GM18519 (cell line): ENCODE results near the gene TMEM38A.

ENCODE experiments used
- ATAC-seq: cut with Tn5 transposase; IDR thresholded peaks from one replicate; pipeline ENCODE4 v1.9.1; 2021; ENCODE audit warnings: mild to moderate bottlenecking, moderate library complexity; ENCODE audit not compliant: unreplicated experiment, low FRiP score

Gene TMEM38A

GRCh38 chr19:16660763-16661479 is at the start of gene TMEM38A:
TSS of gene TMEM38A (plus strand) at chr19:16661139. CDS start at chr19:16661218, 79 bp downstream.
- no peak for ATAC-seq

- no peak for ATAC-seq
Measured at GRCh38 chr19:16612636-16613035, 48.3 kb upstream of the TMEM38A start.

GRCh38 chr19:16613841-16614240 is 47.1 kb upstream of the TMEM38A start:
- no peak for ATAC-seq

GRCh38 chr19:16614941-16615340 is 46.0 kb upstream of the TMEM38A start:
- ATAC-seq: no peak

GRCh38 chr19:16615808-16616207 is 45.1 kb upstream of the TMEM38A start:
- no peak for ATAC-seq

- ATAC-seq: no peak
Measured at GRCh38 chr19:16618248-16618647, 42.7 kb upstream of the TMEM38A start.

- no peak for ATAC-seq
Measured at GRCh38 chr19:16619457-16619856, 41.5 kb upstream of the TMEM38A start.

- ATAC-seq: no peak
Measured at GRCh38 chr19:16620018-16620417, 40.9 kb upstream of the TMEM38A start.

- no peak for ATAC-seq
Measured at GRCh38 chr19:16620584-16620983, 40.4 kb upstream of the TMEM38A start.

- ATAC-seq: no peak
Measured at GRCh38 chr19:16621165-16621800, 39.7 kb upstream of the TMEM38A start.

GRCh38 chr19:16623066-16623465 is 37.9 kb upstream of the TMEM38A start:
- ATAC-seq: no peak

GRCh38 chr19:16623576-16623975 is 37.4 kb upstream of the TMEM38A start:
- no peak for ATAC-seq

- no peak for ATAC-seq
Measured at GRCh38 chr19:16624236-16624635, 36.7 kb upstream of the TMEM38A start.

- no peak for ATAC-seq
Measured at GRCh38 chr19:16625163-16625958, 35.6 kb upstream of the TMEM38A start.

- ATAC-seq: no peak
Measured at GRCh38 chr19:16626796-16627192, 34.1 kb upstream of the TMEM38A start.

GRCh38 chr19:16627193-16627927 is 33.6 kb upstream of the TMEM38A start:
- ATAC-seq: no peak

- no peak for ATAC-seq
Measured at GRCh38 chr19:16627928-16628182, 33.1 kb upstream of the TMEM38A start.

- ATAC-seq: peak; percentile 69
Measured at GRCh38 chr19:16628183-16628983, 32.6 kb upstream of the TMEM38A start, which contains the start of gene MED26. TSS of gene MED26 (minus strand) at chr19:16628204. CDS start at chr19:16627943, 261 bp downstream.

- ATAC-seq: no peak
Measured at GRCh38 chr19:16628984-16629691, 31.8 kb upstream of the TMEM38A start.
